ENCODE measurements around the gene RDX. TPM values are rescaled to one million over a fixed set of nuclear protein-coding genes. Genes with fewer than 3 reads are reported as not detected.

Gene RDX
- total and polyA plus RNA-seq, 10 of the 15 experiments (the other 5 are each of a cell fraction or from before 2014, with no cell fraction given) = 24.6 to 62.2 (median 47.8) TPM

- H3K79me2 ChIP-seq (ENCODE audit: control insufficient read depth, insufficient read depth, low read length) = no peaks in the 10 kb centered on the region
- H2AFZ ChIP-seq (ENCODE audit: control insufficient read depth, low read depth, low read length) = no peak overlapping the region
- no peak overlapping the region for H3K27ac ChIP-seq (ENCODE audit: control insufficient read depth, insufficient read depth)
- in situ Hi-C loops (cut with MboI) = no loop called here
- H3K4me1 ChIP-seq (ENCODE audit: control insufficient read depth, insufficient read depth, low read length) = no peaks in the 10 kb centered on the region
- RAD21 ChIA-PET (ENCODE audit: unreplicated experiment) = no interaction called here
- intact Hi-C loops (cut with micrococcal nuclease; ENCODE audit: unreplicated experiment) = no loop called here
- H3K27me3 ChIP-seq (replicated peaks in 1 of 2; ENCODE audit: control insufficient read depth in 2 of 2, insufficient read depth in 2 of 2, low read length in 1 of 2) = no peaks in the 10 kb centered on the region; a peak in 1 of 4 replicates
- SMC1A ChIA-PET (ENCODE audit: uncharacterized antibody, unreplicated experiment) = no interaction called here
- no peaks in the 10 kb centered on the region for H3K36me3 ChIP-seq (ENCODE audit: control insufficient read depth in 2 of 2, insufficient read depth in 2 of 2, low read length in 1 of 2)
- DNase-seq (ENCODE audit: low read depth, low spot score) (peak; percentile 23), FAIRE-seq (no peak), ATAC-seq (peak; percentile 78)
- CTCF ChIA-PET = interaction anchor here (1.1 to 1.9 kb wide), 7 partner anchors 11 to 235 kb away, joined by 3 to 6 read pairs (median 4); no protein-coding TSS in a partner anchor
- H3K4me2 ChIP-seq (ENCODE audit: control insufficient read depth, insufficient read depth) = no peak overlapping the region
- no peak overlapping the region for H3K9ac ChIP-seq (ENCODE audit: control insufficient read depth, insufficient read depth, low read length)
- no peaks in the 10 kb centered on the region for H3K9me3 ChIP-seq (replicated peaks; ENCODE audit: control insufficient read depth, insufficient read depth, low read length)
- POLR2A ChIA-PET = no interaction called here
- H4K20me1 ChIP-seq (ENCODE audit: control insufficient read depth, insufficient read depth) = no peaks in the 10 kb centered on the region
- no TSS peak for BruUV-seq (replicated peaks)
- WGBS (ENCODE audit: insufficient coverage, insufficient replicate concordance, low lambda C conversion rate, missing lambda C conversion rate) = 10% methylated on average over 14 of the region's 14 CpGs
- no peak overlapping the region for H3K4me3 ChIP-seq
- peak; percentile 54 to 77 (median 74) for TF ChIP-seq CTCF (IDR thresholded peaks at IDR 0.05 in 2 of 3, conservative IDR thresholded peaks at IDR 0.05 in 1 of 3; ENCODE audit: control insufficient read depth in 2 of 3, extremely low read depth in 1 of 3, insufficient read depth in 1 of 3, low read depth in 3 of 3, low read length in 3 of 3)
- TF ChIP-seq CHD1 (IDR thresholded peaks at IDR 0.05; ENCODE audit: low read depth, low read length) = no peak
- 0 out of 2 replicates have a peak, but pooled peaks have one; percentile 2 for TF ChIP-seq SPI1 (IDR thresholded peaks at IDR 0.05; ENCODE audit: borderline replicate concordance, insufficient read depth, low read depth, low read length)
- TF ChIP-seq, protein P1, sequence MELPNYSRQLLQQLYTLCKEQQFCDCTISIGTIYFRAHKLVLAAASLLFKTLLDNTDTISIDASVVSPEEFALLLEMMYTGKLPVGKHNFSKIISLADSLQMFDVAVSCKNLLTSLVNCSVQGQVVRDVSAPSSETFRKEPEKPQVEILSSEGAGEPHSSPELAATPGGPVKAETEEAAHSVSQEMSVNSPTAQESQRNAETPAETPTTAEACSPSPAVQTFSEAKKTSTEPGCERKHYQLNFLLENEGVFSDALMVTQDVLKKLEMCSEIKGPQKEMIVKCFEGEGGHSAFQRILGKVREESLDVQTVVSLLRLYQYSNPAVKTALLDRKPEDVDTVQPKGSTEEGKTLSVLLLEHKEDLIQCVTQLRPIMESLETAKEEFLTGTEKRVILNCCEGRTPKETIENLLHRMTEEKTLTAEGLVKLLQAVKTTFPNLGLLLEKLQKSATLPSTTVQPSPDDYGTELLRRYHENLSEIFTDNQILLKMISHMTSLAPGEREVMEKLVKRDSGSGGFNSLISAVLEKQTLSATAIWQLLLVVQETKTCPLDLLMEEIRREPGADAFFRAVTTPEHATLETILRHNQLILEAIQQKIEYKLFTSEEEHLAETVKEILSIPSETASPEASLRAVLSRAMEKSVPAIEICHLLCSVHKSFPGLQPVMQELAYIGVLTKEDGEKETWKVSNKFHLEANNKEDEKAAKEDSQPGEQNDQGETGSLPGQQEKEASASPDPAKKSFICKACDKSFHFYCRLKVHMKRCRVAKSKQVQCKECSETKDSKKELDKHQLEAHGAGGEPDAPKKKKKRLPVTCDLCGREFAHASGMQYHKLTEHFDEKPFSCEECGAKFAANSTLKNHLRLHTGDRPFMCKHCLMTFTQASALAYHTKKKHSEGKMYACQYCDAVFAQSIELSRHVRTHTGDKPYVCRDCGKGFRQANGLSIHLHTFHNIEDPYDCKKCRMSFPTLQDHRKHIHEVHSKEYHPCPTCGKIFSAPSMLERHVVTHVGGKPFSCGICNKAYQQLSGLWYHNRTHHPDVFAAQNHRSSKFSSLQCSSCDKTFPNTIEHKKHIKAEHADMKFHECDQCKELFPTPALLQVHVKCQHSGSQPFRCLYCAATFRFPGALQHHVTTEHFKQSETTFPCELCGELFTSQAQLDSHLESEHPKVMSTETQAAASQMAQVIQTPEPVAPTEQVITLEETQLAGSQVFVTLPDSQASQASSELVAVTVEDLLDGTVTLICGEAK (IDR thresholded peaks at IDR 0.05; ENCODE audit: borderline replicate concordance) = no peak
- no peak for TF ChIP-seq PBX3 (IDR thresholded peaks at IDR 0.05; ENCODE audit: insufficient replicate concordance, low read depth, low read length)
- no peak for TF ChIP-seq WRNIP1 (IDR thresholded peaks at IDR 0.05; ENCODE audit: borderline replicate concordance, low read depth, low read length)
- TF ChIP-seq, protein P2, sequence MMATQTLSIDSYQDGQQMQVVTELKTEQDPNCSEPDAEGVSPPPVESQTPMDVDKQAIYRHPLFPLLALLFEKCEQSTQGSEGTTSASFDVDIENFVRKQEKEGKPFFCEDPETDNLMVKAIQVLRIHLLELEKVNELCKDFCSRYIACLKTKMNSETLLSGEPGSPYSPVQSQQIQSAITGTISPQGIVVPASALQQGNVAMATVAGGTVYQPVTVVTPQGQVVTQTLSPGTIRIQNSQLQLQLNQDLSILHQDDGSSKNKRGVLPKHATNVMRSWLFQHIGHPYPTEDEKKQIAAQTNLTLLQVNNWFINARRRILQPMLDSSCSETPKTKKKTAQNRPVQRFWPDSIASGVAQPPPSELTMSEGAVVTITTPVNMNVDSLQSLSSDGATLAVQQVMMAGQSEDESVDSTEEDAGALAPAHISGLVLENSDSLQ (IDR thresholded peaks at IDR 0.05) = no peak
- TF ChIP-seq BACH1 (IDR thresholded peaks at IDR 0.05; ENCODE audit: borderline replicate concordance) = no peak
- no peak for TF ChIP-seq GABPA (IDR thresholded peaks at IDR 0.05; ENCODE audit: low read depth)
- 0 out of 2 replicates have a peak, but pooled peaks have one; percentile 18 for TF ChIP-seq POLR2A (IDR thresholded peaks at IDR 0.05; ENCODE audit: low read depth, low read length)
Observed at GRCh38 chr11:110173811-110174644, 122.4 kb downstream of the RDX start.
